Panc1 (cell line): Measurements from ENCODE around the gene RANBP17. TPM values are rescaled to one million over a fixed set of nuclear protein-coding genes. Genes with fewer than 3 reads are reported as not detected.

Experiments used
- ATAC-seq: fragments of 200-7000 bp; cut with Tn5 transposase; 2 replicates; pipeline ENCODE4 v1.9.1; 2020; ENCODE audit warnings: mild to moderate bottlenecking, moderate library complexity
- BruUV-seq: library from RNA; stranded (reverse); fragments of 400-500 nt; replicated peaks from 2 replicates; lab custom pipeline; 2021; lab: Mats Ljungman, UMichigan
- CTCF ChIA-PET: fragments of 300-600 bp; sonication (Branson Sonifier 250); formaldehyde crosslinking; loops from one replicate; lab custom pipeline; 2022; ENCODE audit warnings: antibody characterized with exemption; lab: Charles Lee
- POLR2A ChIA-PET: fragments of 300-600 bp; sonication (Branson Sonifier 250); formaldehyde crosslinking; loops from one replicate; lab custom pipeline; 2022; ENCODE audit warnings: antibody characterized with exemption; lab: Charles Lee
- DNase-seq: peaks from one replicate; pipeline ENCODE4 v3.0.0-alpha.2; 2010; ENCODE audit warnings: low read depth, low spot score
- H3K27ac ChIP-seq: 2 replicates; pipeline ENCODE4 v1.5.1; 2011; ENCODE audit warnings: mild to moderate bottlenecking, low read length, inconsistent platforms
- H3K27me3 ChIP-seq: fragments of 200-500 bp; sonication (Bioruptor generic); 2 replicates; pipeline ENCODE4 v1.6.0; 2014; ENCODE audit warnings: low read length, inconsistent platforms; ENCODE audit not compliant: control insufficient read depth, insufficient read depth
- H3K36me3 ChIP-seq: fragments of 200-500 bp; sonication (Bioruptor generic); 2 replicates; pipeline ENCODE4 v1.5.1; 2014; ENCODE audit warnings: inconsistent platforms, mild to moderate bottlenecking, low read length, moderate library complexity; ENCODE audit not compliant: control insufficient read depth, insufficient read depth
- H3K4me1 ChIP-seq: 2 replicates; pipeline ENCODE4 v1.5.1; 2011; ENCODE audit warnings: inconsistent platforms, mild to moderate bottlenecking, low read length, moderate library complexity; ENCODE audit not compliant: control insufficient read depth, insufficient read depth
- H3K4me3 ChIP-seq, 2 experiments: 2 replicates each; pipeline ENCODE4 v1.5.1; 2011 to 2012; ENCODE audit warnings: low read depth in 2 of 2, low read length in 2 of 2, mild to moderate bottlenecking in 2 of 2, inconsistent platforms in 1 of 2, moderate library complexity in 1 of 2
- H3K9me3 ChIP-seq: fragments of 200-500 bp; sonication (Bioruptor generic); 2 replicates; pipeline ENCODE4 v1.5.1; 2014; ENCODE audit warnings: low read depth, mild to moderate bottlenecking, inconsistent platforms, low read length, moderate library complexity; ENCODE audit not compliant: control insufficient read depth, insufficient read depth
- POLR2AphosphoS5 ChIP-seq: IDR thresholded peaks from 2 replicates; pipeline ENCODE4 v1.6.1; 2012; ENCODE audit warnings: mild to moderate bottlenecking, low read depth, low read length, moderate library complexity
- SIN3A ChIP-seq: IDR thresholded peaks from 2 replicates; pipeline ENCODE4 v1.6.1; 2012; ENCODE audit warnings: low read depth, mild to moderate bottlenecking, low read length, moderate library complexity, borderline replicate concordance; ENCODE audit not compliant: insufficient read depth
- TCF7L2 ChIP-seq: IDR thresholded peaks from 2 replicates; pipeline ENCODE4 v1.6.1; 2011; ENCODE audit warnings: mild to moderate bottlenecking, low read depth, low read length, inconsistent platforms
- in situ Hi-C: cut with HindIII; loops from 2 replicates; pipeline ENCODE4 v1.10.0; 2016; ENCODE audit warnings: low sequenced_read_pairs, low pct_unique_long_range_greater_than_20kb
- intact Hi-C: fragments of 100-400 bp; cut with micrococcal nuclease; formaldehyde crosslinking; loops from one replicate; pipeline ENCODE4 v1.10.0; 2022; ENCODE audit not compliant: unreplicated experiment
- total RNA-seq: library from RNA; stranded (reverse); gene quantifications from one replicate; pipeline ENCODE4 v1.2.1, GENCODE V29; 2021; ENCODE audit not compliant: unreplicated experiment
- TF ChIP-seq, protein P1 (sequence below), 2 experiments: IDR thresholded peaks; 2 replicates each; pipeline ENCODE4 v1.6.1; 2011 to 2012; ENCODE audit warnings: low read depth in 2 of 2, control low read depth in 1 of 2, low read length in 1 of 2, mild to moderate bottlenecking in 1 of 2, moderate library complexity in 1 of 2; ENCODE audit not compliant: insufficient read depth in 1 of 2
- TF ChIP-seq, protein P2 (sequence below): fragments of 450-650 bp; IDR thresholded peaks from 2 replicates; pipeline ENCODE4 v1.5.1; 2017; ENCODE audit warnings: mild to moderate bottlenecking

RANBP17 gene
- total RNA-seq, 1 experiment from 2014 or later, result not detected

DNA sequence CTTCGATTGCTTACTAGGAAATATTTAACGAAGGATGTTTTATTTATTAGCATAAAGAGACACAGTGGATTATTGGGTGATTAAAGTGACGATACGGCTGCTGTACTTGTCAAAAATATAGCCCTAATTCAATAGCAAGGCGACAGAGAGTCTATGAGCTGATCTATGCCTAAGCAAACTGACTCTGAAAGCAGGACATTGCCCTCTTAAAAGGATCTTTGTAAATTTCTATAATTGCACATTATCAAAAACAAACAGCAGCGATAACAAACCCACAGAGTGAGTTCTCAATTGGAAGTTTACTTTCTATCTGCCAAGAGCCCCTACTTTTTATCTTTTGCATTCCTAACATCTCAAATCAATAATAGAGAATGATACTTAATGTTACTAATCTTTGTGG, 478.7 kb downstream of the RANBP17 start:
- no peak overlapping the region for H3K4me3 ChIP-seq
- in situ Hi-C loops, result no loop called here

DNA sequence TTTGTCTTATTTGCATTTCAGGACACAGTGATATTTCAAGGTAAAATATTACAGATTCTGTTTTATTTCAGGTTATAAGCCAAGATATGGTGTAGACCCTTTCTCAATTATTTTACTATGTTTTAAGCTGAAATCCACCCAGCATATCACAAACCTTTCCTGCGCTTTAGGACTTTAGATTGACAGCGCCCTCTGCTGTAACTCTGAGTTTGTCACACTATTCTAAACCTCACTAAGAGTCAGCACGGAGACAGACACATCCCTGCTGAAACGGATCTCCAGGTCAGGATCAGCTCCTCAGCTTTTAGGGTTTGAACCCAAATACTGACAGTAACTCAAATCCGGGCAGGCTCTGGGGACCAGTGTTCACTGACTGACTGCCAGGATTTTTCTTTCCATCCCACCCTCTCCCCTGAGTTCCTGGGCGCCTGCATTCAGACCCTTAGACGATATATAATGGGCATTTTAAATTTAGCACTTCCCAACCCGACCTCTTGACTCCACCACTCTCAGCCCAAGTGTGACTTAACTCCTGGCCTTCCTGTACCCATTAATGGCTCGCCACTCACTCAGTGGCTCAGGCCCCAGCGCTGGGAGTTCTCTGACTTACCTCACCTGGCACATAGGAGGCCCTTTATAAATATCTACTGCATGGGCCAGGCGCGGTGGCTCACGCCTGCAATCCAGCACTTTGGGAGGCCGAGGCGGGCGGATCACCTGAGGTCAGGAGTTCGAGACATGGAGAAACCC, 480.7 kb downstream of the RANBP17 start:
- ChIA-PET POLR2A (interaction anchor here (0.6 kb wide), 1 partner anchor 24 kb away, joined by 5 read pairs; no protein-coding TSS in a partner anchor), CTCF (interaction anchor here (0.7 to 2.2 kb wide), 5 partner anchors 47 to 533 kb away, joined by 3 to 19 read pairs (median 4); no protein-coding TSS in a partner anchor)
- intact Hi-C loops (loop anchor here (1.0 to 10.0 kb wide), 3 partner anchors 69 to 698 kb away; no protein-coding TSS in a partner anchor), in situ Hi-C loops (no loop called here)
- TF ChIP-seq, protein P1, sequence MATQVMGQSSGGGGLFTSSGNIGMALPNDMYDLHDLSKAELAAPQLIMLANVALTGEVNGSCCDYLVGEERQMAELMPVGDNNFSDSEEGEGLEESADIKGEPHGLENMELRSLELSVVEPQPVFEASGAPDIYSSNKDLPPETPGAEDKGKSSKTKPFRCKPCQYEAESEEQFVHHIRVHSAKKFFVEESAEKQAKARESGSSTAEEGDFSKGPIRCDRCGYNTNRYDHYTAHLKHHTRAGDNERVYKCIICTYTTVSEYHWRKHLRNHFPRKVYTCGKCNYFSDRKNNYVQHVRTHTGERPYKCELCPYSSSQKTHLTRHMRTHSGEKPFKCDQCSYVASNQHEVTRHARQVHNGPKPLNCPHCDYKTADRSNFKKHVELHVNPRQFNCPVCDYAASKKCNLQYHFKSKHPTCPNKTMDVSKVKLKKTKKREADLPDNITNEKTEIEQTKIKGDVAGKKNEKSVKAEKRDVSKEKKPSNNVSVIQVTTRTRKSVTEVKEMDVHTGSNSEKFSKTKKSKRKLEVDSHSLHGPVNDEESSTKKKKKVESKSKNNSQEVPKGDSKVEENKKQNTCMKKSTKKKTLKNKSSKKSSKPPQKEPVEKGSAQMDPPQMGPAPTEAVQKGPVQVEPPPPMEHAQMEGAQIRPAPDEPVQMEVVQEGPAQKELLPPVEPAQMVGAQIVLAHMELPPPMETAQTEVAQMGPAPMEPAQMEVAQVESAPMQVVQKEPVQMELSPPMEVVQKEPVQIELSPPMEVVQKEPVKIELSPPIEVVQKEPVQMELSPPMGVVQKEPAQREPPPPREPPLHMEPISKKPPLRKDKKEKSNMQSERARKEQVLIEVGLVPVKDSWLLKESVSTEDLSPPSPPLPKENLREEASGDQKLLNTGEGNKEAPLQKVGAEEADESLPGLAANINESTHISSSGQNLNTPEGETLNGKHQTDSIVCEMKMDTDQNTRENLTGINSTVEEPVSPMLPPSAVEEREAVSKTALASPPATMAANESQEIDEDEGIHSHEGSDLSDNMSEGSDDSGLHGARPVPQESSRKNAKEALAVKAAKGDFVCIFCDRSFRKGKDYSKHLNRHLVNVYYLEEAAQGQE (IDR thresholded peaks at IDR 0.05; ENCODE audit: insufficient read depth in 1 of 2, low read depth in 2 of 2, low read length in 1 of 2), result no peak
- no peak for TF ChIP-seq POLR2AphosphoS5
- no peak for TF ChIP-seq TCF7L2
- TF ChIP-seq, protein P2, sequence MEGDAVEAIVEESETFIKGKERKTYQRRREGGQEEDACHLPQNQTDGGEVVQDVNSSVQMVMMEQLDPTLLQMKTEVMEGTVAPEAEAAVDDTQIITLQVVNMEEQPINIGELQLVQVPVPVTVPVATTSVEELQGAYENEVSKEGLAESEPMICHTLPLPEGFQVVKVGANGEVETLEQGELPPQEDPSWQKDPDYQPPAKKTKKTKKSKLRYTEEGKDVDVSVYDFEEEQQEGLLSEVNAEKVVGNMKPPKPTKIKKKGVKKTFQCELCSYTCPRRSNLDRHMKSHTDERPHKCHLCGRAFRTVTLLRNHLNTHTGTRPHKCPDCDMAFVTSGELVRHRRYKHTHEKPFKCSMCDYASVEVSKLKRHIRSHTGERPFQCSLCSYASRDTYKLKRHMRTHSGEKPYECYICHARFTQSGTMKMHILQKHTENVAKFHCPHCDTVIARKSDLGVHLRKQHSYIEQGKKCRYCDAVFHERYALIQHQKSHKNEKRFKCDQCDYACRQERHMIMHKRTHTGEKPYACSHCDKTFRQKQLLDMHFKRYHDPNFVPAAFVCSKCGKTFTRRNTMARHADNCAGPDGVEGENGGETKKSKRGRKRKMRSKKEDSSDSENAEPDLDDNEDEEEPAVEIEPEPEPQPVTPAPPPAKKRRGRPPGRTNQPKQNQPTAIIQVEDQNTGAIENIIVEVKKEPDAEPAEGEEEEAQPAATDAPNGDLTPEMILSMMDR, result peak; percentile 85
- no peak for TF ChIP-seq SIN3A
- no peaks in the 10 kb centered on the region for H3K4me1 ChIP-seq
- H3K27ac ChIP-seq, result no peak overlapping the region
- peaks cover 4% of the 10 kb centered on the region; the same call in 1 of the 2 replicates for H3K27me3 ChIP-seq
- peak; percentile 24 for DNase-seq
- no peaks in the 10 kb centered on the region for H3K9me3 ChIP-seq
- H3K36me3 ChIP-seq, result no peaks in the 10 kb centered on the region
- ATAC-seq, result peak; percentile 94
- no TSS peak for BruUV-seq
- no peak overlapping the region for H3K4me3 ChIP-seq

More for the DNA sequence above, 478.7 kb downstream of the RANBP17 start:
- H3K4me1 ChIP-seq, result no peaks in the 10 kb centered on the region
- intact Hi-C loops, result loop anchor here (10.0 kb wide), 1 partner anchor 696 kb away; no protein-coding TSS in a partner anchor
- TF ChIP-seq, protein P2, result no peak
- TF ChIP-seq SIN3A (no peak), POLR2AphosphoS5 (no peak), TCF7L2 (no peak)
- TF ChIP-seq, protein P1 (IDR thresholded peaks at IDR 0.05; ENCODE audit: insufficient read depth in 1 of 2, low read depth in 2 of 2, low read length in 1 of 2), result no peak
- POLR2A ChIA-PET, result interaction anchor here (0.6 kb wide), 1 partner anchor 15 kb away, joined by 6 read pairs; no protein-coding TSS in a partner anchor
- no peaks in the 10 kb centered on the region for H3K36me3 ChIP-seq
- no peak for ATAC-seq
- no peak overlapping the region for H3K27ac ChIP-seq
- CTCF ChIA-PET, result no interaction called here
- BruUV-seq, result no TSS peak
- H3K27me3 ChIP-seq, result peaks cover 11% of the 10 kb centered on the region
- H3K9me3 ChIP-seq, result no peaks in the 10 kb centered on the region
- no peak for DNase-seq
